ENCODE measurements around the gene QPRT.
"Not testable (repeated sequence)": the region's sequence is repeated elsewhere in the genome, so short reads cannot be mapped to it uniquely, and the experiment has no call there.

Gene QPRT

DNA sequence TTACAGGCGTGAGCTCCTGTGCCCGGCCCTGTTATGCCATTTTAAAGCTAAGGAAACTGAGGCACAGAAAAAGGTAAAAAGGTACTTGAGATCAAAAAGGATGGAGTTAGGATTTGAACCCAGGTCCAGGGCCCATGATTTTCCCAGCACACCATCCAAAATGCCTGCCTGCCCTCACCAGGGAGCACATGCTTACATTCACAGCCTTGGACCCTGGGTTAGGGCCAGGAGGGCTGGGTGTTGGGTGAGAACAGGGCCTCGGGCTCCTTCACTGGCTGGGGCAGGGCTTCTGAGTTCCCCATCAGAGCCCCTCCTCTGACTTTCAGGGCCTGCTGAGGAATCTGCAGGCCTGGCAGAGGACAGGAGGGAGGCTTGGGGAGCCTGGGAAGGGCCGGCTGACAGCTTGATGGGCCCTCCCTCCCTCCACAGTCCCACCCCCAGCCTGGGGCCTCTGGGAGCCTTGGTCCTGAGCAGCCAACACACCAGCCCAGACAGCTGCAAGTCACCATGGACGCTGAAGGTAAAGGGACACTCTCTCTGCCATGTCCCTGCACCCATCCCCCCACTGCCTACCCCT is at the start of gene QPRT:
Gene QPRT (plus strand): TSS at position 490 of the 577 bp plus-strand sequence. CDS start 18 bp downstream, at position 508.
- DNase-seq: no peak

DNA sequence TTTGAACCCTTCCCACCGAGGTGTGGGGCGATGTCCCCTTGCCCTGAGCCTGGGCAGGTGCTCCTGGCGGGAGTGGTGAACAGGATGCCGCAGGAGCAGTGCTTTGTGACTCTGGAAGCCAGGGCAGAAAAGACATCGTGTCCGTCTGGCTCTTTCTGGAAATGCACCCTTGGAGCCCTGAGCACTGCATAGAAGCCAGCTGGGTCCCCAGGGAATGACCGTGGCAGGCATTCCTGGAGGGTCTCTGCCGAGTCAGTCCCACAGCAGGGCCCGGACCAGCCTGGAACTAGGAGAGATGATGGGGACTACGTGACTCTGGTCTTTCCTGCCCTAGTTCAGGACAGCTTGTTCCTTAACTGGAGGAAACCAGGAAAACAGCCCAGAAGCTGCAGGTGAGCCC is 49.7 kb upstream of the QPRT start:
- DNase-seq: not testable (repeated sequence)

DNA sequence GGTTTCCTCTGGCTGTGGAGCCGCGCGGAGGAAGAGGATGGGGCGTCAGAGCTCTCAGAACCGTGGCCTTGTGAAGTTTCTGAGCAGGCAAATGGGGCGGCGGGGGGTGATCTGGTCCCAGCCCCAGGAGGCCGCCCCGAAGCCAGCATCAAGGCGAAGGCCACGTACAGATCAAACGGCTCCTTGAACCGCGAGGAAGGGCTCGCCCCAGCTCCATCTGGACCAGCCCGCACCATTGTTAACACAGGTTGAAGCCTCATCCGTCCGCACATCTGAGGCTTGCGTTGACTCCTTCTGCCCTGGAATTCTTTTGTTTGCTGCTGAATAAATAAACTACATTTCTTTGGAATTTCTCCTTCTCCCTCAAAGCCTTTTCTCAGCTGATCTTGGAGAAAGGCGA is 47.3 kb upstream of the QPRT start:
- DNase-seq: not testable (repeated sequence)

DNA sequence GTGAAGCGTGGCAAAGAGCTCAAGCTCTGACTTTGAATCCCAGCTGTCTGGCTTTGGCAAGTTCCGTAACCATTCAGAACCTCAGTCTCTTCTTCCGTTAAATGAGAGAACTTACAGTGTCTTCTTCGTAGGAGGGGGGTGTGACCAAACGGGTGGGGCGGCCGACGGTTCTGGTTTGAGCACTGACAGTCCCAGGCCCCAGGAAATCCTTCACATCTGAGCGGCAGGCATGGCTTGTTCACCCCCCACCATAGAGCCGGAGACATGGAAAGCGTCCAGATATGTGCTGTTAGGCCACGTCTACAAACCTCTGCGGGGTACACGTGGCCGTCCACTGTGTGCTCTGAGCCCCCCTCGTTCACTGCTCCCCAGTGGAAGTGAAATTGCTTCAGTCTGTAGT is 43.1 kb upstream of the QPRT start:
- DNase-seq: not testable (repeated sequence)

DNA sequence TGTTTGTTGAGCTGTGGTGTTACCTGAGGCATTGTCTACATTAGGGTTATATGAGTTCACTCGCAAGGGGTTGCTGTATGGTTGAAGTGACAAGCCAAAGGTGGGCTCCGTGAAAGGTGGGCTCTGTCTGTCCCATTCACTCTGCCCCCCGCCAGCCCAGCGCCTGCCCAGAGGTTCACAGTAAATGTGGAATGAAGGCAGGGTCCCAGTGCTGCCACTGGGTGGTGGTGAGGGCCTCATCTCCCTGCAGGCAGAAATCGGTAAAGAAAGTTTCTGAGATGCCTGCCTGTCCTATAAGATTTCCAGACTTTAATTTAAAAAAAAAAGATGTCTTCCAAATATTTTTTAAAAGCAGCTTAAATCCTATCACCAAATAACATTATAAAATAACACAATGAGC is 42.6 kb upstream of the QPRT start:
- not testable (repeated sequence) for DNase-seq

DNA sequence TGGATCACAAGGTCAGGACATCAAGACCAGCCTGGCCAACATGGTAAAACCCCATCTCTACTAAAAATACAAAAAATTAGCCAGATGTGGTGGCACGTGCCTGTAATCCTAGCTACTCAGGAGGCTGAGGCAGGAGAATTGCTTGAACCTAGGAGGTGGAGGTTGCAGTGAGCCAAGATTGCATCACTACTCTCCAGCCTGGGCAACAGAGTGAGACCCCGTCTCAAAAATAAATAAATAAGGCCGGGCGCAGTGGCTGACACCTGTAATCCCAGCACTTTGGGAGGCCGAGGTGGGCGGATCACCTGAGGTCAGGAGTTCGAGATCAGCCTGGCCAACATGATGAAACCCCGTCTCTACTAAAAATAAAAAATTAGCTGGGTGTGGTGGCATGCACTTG is 40.2 kb upstream of the QPRT start:
- not testable (repeated sequence) for DNase-seq

DNA sequence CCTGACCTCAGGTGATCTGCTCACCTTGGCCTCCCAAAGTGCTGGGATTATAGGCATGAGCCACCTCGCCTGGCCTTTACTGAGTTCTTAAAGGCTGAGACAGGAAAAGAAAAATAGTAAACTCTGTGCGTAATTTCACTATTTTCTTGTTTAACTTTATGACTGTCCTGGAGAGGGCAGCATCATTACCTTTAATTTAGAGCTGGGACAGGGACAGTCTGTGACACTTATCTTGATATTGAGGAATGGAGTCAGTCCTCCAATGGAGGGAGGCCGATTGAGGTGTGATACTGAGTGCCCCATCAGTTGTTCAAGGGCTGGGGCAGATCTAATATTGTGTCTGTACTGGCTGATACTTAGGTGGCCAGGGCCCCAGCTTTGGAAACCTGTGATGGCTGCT is 37.4 kb upstream of the QPRT start:
- no peak for DNase-seq

DNA sequence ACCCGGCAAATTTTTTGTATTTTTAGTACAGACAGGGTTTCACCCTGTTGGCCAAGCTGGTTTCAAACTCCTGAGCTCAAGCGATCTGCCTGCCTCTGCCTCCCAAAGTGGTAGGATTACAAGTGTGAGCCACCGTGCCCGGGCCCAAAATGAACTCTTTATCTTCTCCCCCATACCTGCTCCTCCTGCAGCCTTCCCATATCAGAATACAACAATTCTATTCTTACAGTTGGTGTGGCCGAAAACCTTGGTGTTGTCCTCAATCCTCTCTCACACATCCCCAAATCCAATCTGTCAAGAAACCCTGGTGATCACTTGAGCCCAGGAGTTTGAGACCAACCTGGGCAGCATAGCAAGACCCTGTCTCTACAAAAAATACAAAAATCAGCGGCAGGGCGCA is 35.4 kb upstream of the QPRT start:
- no peak for DNase-seq

DNA sequence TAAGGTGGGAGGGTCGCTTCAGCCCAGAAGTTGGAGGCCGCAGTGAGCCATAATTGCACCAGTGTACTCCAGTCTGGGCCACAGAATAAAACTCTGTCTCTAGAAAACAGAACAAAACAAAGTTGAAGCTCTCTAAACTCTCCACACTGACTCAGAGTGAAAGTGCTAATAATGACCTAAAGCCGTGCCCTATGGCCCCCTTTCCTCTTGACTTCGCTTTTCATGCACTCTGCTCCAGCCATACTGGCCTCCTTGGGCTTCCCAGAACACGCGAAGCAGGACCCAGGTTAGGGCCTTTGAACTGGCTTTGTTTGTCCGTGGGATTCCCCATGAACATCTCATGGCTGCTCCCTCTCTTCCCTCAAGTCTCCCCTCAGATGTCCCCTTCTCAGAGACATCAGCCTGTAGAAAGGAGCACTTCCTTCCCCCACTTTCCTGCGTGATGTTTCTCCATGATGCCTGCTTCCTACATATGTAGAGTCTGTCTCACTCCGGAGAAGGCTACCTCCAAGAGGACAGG is 34.6 kb upstream of the QPRT start:
- DNase-seq: no peak

DNA sequence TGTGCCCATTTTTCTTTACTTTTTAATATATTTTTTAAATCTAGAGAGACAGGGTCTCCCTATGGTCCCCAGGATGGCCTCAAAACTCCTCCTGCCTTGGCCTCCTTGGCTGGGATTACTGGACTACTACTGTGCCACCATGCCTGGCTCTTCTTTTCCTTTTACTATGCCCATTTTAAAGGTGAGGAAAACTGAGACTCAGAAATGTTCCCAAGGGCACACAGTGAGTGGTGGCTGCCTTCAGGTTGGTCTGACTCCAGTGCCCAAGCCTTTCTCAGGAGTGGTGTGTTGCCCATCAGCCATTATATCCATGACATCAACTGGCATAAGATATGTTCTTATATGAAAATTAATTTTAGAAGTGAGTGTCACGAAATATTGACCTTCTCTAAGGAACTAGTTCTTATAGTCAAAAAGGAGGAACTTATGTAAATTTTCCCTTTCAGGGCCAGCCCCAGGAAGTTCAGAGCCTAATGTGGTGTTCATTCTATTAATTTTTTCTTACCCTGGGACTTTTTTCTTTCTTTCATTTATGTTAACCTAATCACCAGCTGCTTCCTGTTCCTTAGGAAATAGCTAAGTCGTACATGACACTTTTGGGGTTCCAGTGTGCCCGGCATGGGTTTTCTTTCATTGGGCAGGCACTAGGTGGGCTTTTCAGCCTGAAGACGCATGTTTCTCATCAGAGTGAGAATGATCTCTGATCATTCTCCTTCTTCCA is 33.8 kb upstream of the QPRT start:
- DNase-seq: no peak

DNA sequence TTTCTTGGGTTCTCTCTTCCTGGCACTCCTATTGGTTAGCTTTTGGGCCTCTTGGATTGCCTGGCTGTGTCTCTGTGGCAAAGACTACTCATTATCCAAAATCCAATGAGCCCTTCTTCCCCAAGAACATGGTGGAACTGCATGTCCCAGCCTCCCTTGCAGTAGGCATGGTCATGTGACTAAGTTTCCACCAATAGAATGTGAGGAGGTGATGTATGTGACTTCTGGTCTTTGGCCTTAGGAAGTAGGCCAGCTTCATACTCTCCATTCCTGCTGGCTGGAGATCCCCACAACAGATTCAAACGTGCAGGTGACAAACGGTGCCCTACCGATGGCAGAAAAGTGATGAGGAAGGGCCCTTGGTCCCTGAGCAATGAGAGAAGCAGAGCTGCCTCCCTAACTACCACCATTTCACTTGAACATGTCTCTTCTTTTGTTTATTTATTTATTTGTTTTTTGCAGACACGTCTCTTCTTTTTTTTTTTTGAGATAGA is 33.2 kb upstream of the QPRT start:
- DNase-seq: no peak

DNA sequence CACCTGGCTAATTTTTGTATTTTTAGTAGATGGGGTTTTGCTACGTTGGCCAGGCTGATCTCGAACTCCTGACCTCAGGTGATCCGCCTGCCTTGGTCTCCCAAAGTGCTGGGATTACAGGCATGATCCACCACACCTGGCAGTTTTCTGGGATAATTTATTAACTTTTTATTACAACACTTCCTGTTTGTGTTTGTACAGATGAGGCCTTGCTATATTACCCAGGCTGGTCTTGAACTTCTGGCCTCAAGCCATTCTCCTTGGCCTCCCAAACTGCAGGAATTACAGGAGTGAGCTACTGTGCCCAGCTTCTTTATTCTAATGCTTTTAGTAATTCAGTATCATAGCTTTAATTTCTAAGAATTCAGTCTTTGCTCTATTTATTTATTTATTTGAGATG is 32.0 kb upstream of the QPRT start:
- no peak for DNase-seq

DNA sequence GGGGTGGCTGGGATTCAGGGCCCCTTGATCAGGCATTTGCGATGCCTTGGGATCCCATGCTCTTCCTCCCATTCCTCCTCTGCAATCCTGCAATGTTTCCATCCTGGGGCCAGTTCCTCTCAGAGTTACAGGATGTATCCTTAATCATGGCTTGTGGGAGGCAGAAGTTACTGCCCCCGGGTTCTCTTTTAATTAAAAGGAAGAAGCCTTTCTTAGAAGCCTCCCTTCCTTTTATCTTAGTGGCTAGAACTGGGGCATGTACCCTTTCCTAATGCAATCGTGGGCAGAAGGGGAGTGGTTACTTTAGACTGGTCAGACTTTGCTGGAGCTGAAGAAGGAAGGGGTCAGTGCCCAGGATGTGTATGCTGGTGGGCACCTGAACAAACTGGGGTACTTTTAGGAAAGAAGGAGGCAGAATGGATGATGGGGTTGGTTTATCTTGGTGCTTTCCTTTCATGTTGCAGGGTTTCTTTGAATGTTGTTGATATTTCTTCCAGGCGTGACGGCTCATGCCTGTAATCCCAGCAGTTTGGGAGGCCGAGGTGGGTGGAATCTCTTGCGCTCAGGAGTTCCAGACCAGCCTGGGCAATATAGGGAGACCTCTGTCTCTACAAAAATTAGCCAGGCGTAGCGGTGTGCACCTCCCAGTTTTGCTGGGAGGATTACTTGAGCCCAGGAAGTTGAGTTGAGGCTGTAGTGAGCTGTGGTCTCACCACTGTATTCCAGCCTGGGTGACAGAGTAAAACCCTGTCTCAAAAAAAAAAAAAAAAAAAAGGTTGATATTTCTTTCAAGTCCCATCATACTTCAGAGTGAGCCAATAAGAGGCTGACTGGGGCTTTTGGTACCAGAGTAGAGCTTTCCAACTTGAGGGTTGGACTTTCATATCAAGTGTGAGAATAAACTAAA is 29.1 kb upstream of the QPRT start:
- no peak for DNase-seq

DNA sequence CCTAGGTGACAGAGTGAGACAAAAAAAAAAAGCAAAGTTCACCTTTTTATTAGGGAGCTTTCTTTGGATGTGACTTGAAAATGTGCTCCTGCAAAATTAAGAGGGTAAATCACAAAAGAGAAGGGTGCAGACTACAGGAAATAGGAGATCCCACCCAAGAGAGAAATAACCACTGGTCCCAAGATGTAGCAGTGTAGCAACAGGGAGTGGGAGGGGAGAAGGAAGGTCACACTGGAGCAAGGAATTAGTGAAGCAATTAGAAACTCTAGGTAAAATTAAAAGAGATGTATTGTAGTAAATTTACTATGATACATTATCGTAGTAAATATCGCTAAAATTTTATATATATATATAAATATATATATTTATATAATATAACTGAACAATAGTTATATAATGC is 28.2 kb upstream of the QPRT start:
- no peak for DNase-seq

DNA sequence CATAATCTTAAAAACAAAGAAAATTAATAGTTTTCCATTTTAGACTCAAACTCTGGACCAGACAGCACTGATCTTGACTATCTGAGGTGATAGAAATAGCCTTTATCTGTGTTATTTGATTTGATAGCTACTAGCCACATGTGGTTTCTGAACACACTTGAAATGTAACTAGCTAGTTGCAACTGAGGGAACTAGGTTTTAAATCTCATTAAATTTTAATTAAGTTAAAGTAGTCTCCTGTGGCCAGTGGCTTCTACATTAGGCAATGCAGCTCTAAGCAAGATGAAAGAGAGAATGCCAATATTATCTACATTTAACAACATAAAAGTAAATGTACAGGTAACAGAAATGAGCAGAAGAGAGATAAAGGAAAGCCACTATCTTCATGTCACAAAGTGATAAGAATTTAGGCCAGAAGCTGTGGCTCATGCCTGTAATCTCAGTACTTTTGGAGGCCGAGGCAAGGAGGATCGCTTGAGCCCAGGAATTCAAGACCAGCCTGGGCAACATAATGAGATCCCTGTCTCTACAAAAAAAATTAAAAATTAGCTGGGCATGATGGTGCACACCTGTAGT is 27.1 kb upstream of the QPRT start:
- DNase-seq: no peak

DNA sequence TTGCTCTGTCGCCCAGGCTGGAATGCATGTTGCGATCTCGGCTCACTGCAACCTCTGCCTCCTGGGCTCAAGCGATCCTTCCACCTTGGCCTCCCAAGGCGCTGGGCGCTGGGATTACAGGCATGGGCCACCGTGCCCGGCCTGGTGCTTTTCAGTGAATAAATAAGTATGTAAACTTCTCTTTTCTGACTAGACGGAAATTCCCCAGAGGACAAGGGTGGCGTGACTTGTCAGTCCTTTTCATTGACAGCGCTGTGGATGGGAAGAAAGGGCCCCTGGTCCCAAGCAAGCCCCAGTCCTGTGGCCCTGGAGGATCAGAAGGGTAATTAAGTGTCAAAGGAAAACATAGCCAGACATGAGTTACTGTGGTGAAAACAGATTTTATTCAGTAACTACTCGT is 25.5 kb upstream of the QPRT start:
- DNase-seq: no peak

DNA sequence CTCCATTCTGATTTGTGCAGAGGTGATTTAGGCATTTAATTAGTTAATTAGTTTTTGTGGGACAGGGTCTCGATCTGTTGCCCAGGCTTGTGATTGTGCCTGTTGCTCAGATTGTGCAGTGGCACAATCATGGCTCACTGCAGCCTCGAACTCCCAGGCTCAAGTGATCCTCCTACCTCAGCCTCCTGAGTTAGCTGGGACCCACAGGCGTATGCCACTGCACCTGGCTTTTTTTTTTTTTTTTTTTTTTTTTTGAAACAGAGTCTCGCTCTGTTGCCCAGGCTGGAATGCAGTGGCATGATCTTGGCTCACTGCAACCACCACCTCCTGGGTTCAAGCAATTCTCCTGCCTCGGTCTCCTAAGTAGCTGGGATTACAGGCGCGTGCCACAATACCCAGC is 25.1 kb upstream of the QPRT start:
- DNase-seq: not testable (repeated sequence)

DNA sequence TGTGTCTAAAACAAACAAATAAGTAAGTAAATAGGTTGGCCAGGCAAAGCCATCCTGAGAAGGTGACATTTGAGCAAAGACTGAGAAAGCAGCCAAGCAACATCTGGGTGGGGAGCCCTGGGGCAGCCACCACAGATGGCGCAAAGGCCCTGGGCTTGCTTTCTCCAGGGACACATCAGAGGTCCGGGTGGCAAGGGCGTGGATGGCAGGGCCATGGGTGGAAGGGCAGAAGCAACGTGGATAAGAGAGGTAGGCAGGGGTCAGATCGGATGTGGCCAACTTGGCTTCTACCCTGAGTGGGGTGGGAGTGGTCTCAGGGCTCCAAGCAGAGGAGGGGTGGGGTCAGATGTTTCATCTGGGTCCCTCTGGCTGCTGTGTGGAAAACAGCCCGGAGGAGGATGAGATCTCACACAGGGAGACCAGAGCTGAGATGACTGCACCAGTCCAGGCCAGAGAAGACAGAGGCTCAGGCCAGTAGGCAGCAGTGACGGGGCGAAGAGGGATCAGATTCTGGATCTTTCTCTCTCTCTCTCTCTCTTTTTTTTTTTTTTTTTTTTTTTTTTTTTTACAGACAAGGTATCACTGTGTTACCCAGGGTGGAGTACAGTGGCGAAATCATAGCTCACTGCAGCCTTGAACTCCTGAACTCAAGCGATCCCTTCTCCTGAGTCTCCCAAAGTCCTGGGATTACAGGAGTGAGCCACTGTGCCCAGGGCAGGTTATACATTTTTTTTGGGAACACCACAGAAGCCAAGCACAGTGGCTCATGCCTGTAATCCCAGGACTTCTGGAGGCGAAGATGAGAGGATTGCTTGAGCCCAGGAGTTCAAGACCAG is 22.1 kb upstream of the QPRT start:
- no peak for DNase-seq

DNA sequence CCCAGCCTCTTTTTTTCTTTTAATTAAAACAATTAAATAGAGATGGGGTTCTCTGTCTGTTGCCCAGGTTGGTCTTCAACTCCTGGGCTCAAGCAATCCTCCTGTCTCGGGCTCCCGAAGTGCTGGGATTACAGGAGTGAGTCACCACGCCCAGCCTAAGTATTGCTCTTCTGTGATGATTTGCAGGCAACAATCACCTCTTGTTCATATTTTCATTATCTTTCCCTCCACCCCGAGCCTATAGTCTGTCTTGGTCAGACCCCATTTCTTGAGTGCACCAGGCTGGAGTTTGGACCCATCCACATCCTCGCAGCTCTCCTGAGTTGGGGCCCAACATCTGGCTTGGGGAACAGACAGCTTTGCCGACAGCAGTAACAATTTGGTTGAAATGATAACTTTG is 20.3 kb upstream of the QPRT start:
- DNase-seq: no peak

DNA sequence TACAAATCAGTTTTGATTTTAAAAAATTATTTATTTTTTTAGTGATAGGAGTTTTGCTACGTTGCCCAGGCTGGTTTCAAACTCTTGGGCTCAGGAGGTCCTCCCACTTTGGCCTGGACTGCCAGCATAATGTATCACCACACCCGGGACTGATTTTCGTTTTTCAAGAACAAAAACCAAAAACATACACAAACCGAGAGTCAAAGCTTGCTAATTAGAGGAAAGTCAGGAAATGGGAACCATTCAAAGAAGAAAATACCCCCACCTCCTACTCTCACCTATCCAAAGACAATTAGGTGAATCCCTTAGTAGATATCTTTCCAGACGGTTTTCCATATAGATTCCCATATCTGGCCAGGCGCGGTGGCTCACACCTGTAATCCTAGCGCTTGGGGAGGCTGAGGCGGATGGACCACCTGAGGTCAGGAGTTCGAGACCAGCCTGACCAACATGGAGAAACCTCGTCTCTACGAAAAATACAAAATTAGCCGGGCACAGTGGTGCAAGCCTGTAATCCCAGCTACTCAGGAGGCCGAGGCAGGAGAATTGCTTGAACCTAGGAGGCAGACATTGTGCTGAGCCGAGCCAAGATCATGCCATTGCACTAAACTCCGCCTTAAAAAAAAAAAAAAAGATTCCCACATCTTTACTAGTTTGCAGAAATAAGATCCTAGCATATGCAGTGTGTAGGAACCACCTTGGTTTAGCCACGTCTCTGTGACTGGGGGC is 16.8 kb upstream of the QPRT start:
- no peak for DNase-seq

DNA sequence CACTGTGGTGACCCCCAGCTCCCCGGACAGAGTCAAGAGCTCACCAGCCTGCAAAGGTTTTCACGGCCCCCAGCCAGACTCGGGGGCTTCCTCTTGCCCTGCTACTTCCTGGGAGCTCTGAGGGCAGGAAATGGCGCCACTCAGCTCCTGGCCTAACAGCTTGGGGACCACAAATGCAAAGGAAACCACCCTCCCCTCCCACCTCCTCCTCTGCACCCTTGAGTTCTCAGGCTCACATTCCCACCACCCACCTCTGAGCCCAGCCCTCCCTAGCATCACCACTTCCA is 16.3 kb upstream of the QPRT start:
- no peak for DNase-seq

All from NCI-H1930 (cell line).